Stimulated activated CD8-positive, alpha-beta memory T cell treated with anti-CD3 and anti-CD28 coated beads, Interleukin-15, amount 100 ng/mL, for 4 hours (primary cell): ENCODE results near the gene NADK.

Experiments used
- DNase-seq, 2 donors: peaks; one replicate each; pipeline ENCODE4 v3.0.0-alpha.2; 2020; ENCODE audit warnings: low read depth in 2 of 2

NADK gene

GRCh38 chr1:1777950-1778662 is at the start of gene NADK:
Gene NADK, minus strand, starts transcription at chr1:1778470. Its CDS starts 13,064 bp downstream, at chr1:1765406.
- DNase-seq: peak; percentile 43 to 68

GRCh38 chr1:1827089-1827848 is 49.0 kb upstream of the NADK start:
- DNase-seq: no peak

GRCh38 chr1:1826356-1827088 is 48.3 kb upstream of the NADK start:
- DNase-seq: no peak

DNA sequence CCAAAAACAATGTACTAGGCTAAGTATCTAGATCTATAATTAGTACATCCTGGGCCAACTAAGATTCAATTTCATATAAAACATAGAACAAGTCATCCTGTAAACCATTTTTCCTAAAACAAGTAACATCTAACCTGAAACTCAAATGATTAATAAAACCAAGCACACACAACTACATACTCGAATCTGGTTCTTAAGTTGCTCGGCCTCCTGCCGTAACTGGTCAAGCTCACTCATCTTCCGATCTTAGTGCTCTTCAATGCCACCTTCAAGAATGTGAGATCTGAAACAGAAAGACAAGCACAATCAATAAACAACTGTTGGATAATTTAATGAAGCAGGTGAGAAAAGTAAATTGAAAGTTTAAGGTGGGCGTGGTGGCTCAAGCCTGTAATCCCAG is 46.9 kb upstream of the NADK start:
- no peak for DNase-seq

GRCh38 chr1:1819762-1820161 is 41.5 kb upstream of the NADK start:
- DNase-seq: no peak

- DNase-seq: no peak
Observed at GRCh38 chr1:1817221-1817620, 39.0 kb upstream of the NADK start.

DNA sequence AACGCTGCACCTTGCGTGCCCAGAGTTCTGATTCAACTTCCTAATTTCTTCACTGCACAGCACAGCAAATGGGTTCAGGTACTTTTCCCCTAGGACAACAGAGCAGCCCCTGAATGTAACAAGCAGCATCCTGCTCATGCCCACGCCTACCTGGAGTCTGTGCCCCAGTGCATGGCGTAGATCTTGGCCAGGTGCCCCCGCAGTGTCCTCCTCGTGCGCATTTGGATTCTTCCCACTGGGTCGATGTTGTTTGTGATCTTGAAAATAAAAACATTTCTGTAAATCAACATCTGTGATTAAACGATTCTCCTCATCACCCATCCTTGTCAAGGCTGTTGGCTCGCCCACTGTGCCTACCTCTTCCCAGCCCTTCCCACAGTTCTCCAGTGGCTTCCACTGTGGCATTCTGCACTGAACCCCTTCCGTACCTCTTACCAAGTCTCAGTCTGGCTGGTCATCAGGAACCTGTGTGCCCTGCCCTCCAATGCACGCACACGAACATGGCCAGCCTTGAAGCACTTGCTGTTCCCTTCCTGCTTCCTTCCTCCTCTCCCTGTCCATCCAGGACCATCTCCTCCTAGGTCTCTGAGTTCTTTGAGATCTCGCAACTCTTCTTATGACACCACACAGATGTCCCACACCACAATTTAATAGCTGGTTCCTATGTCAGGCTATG is 37.5 kb upstream of the NADK start:
- DNase-seq: no peak

GRCh38 chr1:1809489-1809888 is 31.2 kb upstream of the NADK start:
- DNase-seq: no peak

GRCh38 chr1:1808206-1808605 is 29.9 kb upstream of the NADK start:
- DNase-seq: no peak

- no peak for DNase-seq
Observed at GRCh38 chr1:1806890-1807289, 28.6 kb upstream of the NADK start.

DNA sequence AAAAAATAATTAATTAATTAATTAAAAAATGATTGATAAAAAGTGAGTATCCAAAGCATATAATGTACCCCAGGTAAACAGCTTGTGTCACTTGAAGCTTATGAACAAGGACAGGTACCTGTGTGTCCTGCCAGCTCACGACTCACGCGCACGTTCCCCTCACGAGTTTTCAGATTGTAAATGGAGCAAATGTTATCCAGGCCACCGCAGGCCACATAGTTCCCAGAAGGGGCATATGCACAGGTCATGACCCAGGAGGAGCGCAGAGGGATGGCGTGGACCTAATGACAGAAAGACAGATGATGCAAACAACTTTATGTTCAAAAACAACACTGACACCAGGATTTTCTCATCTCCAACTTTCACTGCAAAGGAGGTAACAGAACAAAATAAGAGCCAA is 26.0 kb upstream of the NADK start:
- no peak for DNase-seq

GRCh38 chr1:1802871-1803270 is 24.6 kb upstream of the NADK start:
- no peak for DNase-seq

GRCh38 chr1:1799716-1800115 is 21.4 kb upstream of the NADK start:
- DNase-seq: no peak

- no peak for DNase-seq
Observed at GRCh38 chr1:1797731-1798341, 19.6 kb upstream of the NADK start.

GRCh38 chr1:1796466-1796865 is 18.2 kb upstream of the NADK start:
- DNase-seq: no peak

DNA sequence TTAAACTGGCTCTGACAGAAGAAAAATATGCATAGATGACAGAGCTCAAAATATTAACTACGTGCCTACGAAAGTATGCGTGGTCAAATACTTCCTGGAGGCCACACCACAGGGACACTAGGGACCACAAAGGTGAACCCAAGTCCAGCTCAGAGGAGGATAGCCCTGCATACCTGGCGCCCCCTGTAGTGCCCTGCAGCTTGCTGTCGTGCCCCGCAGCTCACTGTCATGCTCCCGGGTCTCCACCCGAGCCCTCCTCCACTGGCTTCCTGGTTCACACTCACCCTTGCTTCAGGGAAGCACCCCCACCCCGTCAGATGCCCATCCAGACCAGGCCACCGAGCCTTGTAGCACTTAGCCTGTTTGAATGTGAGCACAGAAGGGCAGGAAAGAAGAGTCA is 16.7 kb upstream of the NADK start:
- no peak for DNase-seq

DNA sequence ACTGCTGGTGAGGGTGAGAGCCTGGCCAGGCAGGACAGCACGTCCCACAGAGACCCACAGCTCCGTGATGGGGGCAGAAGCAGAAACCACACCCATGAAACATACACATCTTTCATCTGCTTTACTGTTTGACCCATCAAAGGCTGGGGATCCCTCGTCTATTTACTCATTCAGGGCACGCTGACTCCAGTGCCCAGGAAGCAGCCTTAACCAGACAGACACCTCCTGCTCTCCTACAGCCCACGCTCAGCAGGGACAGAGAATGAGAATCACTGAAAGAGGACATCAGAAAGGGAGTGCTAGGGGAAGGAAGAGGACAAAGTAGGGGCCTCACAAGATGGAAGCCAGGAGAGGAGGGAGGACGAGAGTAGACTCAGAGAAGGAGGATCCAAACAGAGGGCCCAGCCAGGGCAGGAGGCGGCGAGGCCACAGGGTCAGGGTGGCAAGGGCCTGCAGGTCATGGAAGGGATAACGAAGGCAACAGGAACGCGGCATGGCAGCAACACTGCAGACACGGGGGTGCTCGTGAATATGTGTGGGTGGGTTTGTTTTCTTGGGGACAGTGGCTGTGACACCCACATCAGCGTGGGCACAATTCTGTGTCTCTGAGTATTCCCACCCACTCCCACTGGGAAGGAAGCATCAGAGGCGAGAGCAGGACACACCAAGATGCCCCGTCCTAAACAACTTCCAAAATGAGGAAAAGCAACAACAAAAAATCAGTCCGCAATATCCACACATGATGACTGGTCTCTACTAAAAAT is 15.4 kb upstream of the NADK start:
- DNase-seq: no peak

GRCh38 chr1:1788646-1789431 is 10.6 kb upstream of the NADK start:
- DNase-seq: no peak

DNA sequence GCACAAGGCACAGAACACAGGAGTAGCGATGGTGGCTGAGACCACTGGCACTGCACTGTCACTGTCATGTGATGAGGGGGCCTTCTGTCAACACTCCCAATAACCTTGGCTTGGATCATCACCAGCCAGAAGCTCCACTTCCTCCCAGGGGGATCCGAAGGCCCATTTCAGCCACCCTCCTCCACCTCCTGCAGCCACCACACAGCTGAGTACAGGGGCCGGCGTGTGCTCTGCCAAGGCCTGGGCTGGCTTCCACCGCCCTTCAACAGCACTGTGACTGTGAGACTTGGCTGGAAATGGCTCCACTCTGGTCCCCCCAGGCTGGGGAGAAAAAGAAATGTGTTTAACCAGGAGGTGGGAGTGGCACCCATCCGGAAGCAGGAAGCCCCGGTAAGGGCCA is 9.9 kb upstream of the NADK start:
- no peak for DNase-seq
